Hepatocyte (in vitro differentiated cells): Measurements from ENCODE around the gene DMD.

Experiments used
- EZH2 ChIP-seq: fragments of 200-600 bp; sonication (generic); IDR thresholded peaks from 2 replicates; pipeline ENCODE4 v1.6.1; 2016; ENCODE audit warnings: antibody characterized with exemption, mild to moderate bottlenecking, borderline replicate concordance
- TF ChIP-seq, protein P1 (sequence below): fragments of 200-600 bp; sonication (generic); IDR thresholded peaks from 2 replicates; pipeline ENCODE4 v1.5.1; 2016; ENCODE audit warnings: antibody characterized with exemption, mild to moderate bottlenecking; ENCODE audit not compliant: poor library complexity

DNA sequence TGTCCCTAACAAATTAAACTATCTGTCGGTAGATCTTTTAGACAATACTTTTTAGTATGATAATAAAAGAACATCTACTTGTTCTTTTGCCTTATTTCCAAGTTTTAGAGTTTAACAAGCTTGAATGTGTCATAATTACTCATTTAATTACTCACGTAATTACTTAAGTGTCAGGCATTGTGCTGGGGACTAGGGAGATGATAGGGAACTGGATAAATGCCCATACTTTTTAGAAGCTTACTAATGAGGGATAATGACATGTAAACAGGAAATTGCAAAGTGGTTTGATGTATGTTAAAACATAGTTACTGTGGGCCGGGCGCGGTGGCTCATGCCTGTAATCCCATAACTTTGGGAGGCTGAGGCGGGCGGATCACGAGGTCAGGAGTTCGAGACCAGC is 158.3 kb downstream of the DMD start:
- TF ChIP-seq, protein P1, sequence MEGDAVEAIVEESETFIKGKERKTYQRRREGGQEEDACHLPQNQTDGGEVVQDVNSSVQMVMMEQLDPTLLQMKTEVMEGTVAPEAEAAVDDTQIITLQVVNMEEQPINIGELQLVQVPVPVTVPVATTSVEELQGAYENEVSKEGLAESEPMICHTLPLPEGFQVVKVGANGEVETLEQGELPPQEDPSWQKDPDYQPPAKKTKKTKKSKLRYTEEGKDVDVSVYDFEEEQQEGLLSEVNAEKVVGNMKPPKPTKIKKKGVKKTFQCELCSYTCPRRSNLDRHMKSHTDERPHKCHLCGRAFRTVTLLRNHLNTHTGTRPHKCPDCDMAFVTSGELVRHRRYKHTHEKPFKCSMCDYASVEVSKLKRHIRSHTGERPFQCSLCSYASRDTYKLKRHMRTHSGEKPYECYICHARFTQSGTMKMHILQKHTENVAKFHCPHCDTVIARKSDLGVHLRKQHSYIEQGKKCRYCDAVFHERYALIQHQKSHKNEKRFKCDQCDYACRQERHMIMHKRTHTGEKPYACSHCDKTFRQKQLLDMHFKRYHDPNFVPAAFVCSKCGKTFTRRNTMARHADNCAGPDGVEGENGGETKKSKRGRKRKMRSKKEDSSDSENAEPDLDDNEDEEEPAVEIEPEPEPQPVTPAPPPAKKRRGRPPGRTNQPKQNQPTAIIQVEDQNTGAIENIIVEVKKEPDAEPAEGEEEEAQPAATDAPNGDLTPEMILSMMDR, result no peak
- no peak for TF ChIP-seq EZH2
